Measurements from ENCODE around the gene ASB2. TPM values are rescaled to one million over a fixed set of nuclear protein-coding genes. Genes with fewer than 3 reads are reported as not detected.

The ASB2 gene
- total RNA-seq, 4 donors from 2014 or later, result 0.60 to 2.1 (median 1.8) TPM; not detected in 1

DNA sequence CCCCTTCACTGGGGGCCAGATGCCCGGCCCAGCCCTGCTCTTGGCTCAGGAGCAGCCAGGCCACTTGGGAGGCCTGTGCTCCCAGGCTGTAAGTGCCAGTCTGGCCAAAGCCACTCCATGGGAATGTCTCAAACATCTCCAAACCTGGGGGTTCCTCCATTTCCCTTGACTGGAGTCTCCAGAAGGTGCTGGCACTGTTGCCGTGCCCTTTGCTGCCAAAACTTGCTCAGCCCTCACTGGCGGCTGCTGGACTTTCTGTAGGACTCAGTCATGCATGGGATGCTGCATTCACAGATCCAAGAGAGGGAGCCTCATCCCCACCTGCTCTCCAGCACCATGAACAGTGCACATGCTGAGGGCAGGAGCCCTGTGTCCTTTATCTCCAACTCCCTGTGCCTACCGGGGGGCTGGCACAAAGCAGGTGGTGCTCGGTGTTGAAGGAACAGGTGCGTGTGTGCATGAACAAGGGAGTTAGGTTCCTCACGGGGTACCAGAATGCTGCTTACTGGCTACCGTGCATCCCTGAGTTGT is 40.1 kb upstream of the ASB2 start:
- Histone ChIP-seq H3K27ac (no peak overlapping the region), H3K4me3 (no peak overlapping the region), H3K27me3 (no peaks in the 10 kb centered on the region), H3K9me3 (no peaks in the 10 kb centered on the region), H3K36me3 (no peaks in the 10 kb centered on the region), H3K4me1 (no peaks in the 10 kb centered on the region)
- TF ChIP-seq POLR2A (IDR thresholded peaks at IDR 0.05), result no peak
- TF ChIP-seq, protein P1, sequence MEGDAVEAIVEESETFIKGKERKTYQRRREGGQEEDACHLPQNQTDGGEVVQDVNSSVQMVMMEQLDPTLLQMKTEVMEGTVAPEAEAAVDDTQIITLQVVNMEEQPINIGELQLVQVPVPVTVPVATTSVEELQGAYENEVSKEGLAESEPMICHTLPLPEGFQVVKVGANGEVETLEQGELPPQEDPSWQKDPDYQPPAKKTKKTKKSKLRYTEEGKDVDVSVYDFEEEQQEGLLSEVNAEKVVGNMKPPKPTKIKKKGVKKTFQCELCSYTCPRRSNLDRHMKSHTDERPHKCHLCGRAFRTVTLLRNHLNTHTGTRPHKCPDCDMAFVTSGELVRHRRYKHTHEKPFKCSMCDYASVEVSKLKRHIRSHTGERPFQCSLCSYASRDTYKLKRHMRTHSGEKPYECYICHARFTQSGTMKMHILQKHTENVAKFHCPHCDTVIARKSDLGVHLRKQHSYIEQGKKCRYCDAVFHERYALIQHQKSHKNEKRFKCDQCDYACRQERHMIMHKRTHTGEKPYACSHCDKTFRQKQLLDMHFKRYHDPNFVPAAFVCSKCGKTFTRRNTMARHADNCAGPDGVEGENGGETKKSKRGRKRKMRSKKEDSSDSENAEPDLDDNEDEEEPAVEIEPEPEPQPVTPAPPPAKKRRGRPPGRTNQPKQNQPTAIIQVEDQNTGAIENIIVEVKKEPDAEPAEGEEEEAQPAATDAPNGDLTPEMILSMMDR (IDR thresholded peaks at IDR 0.05), result no peak
- TF ChIP-seq EP300 (IDR thresholded peaks at IDR 0.05), result no peak
- 84 to 88% methylated on average over 7 of the region's 8 CpGs for WGBS, 2 donors
- no peak for DNase-seq (ENCODE audit: low spot score in 2 of 2)

DNA sequence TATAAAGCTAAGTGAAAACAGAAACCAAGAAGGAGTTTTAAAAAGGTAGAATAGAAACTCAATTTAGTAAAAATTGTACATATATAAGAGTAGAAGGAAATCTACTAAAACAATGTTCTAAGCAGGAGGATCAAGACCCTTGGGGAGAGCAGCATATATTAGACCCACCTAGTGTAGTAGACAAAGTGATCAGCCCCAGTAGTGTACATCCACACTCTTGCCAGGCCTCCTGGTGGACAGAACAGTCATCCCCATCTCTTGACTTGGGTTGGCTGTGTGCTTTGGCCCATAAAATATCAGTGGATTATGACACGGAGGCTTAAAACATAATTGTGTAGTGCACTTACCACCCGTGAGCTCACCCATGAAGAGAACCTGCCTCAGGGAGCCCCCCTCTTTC is 38.9 kb upstream of the ASB2 start:
- TF ChIP-seq, protein P1 (IDR thresholded peaks at IDR 0.05), result no peak
- no peak for DNase-seq (ENCODE audit: low spot score in 2 of 2)
- no peaks in the 10 kb centered on the region for H3K4me1 ChIP-seq
- H3K27me3 ChIP-seq, result no peaks in the 10 kb centered on the region
- WGBS, 2 donors, result 65 to 85% methylated on average over 2 of the region's 2 CpGs
- no peak overlapping the region for H3K4me3 ChIP-seq
- H3K36me3 ChIP-seq, result no peaks in the 10 kb centered on the region
- no peak overlapping the region for H3K27ac ChIP-seq
- H3K9me3 ChIP-seq, result no peaks in the 10 kb centered on the region

DNA sequence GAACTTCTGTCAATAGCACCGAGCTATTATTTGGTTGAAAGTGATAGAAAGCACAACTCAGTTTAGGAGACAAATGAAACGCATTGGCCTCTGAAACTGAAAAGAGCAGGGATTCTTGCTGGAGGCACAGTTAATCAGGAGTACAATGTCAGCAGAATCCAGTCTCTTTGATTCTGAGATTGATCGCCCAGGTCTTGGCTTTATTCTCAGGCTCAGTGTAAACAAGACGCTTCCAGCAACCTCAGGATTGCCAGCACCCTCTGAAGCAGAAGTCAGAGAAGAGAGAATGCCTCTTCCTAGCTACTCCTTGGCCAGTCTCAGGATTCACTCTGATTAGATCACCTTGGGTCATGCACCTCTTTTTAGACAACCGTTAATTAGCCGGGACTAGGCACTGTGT is 38.0 kb upstream of the ASB2 start:
- TF ChIP-seq, protein P1 (IDR thresholded peaks at IDR 0.05), result no peak
- TF ChIP-seq POLR2A (IDR thresholded peaks at IDR 0.05) (no peak), EP300 (IDR thresholded peaks at IDR 0.05) (no peak)
- Histone ChIP-seq H3K36me3 (no peaks in the 10 kb centered on the region), H3K4me1 (no peaks in the 10 kb centered on the region), H3K9me3 (no peaks in the 10 kb centered on the region), H3K27me3 (no peaks in the 10 kb centered on the region), H3K4me3 (no peak overlapping the region), H3K27ac (no peak overlapping the region)
- DNase-seq (ENCODE audit: low spot score in 2 of 2), result no peak
- 73 to 78% methylated on average over 6 of the region's 6 CpGs for WGBS, 2 donors

DNA sequence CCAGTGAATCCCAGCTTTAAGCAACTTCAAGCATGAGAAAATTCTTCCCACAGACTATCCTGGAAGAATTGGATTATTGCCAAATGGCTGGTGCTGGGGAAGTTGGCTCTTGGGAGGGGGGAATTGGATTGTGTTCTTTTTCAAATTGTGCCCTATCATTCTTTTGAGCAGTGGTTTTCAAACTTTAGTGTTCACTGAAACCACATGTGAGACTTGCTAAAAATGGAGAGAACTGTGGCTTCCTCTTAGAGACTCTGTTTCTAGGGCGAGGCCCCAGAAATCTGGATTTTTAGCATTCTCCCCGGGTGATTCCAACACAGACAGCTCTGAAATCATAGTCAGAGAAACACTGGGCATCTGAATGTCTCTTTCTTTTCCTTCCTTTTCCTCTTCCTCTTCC is 35.4 kb upstream of the ASB2 start:
- no peaks in the 10 kb centered on the region for H3K27me3 ChIP-seq
- DNase-seq (ENCODE audit: low spot score in 2 of 2), result no peak
- TF ChIP-seq, protein P1 (IDR thresholded peaks at IDR 0.05), result no peak
- TF ChIP-seq POLR2A (IDR thresholded peaks at IDR 0.05) (no peak), EP300 (IDR thresholded peaks at IDR 0.05) (no peak)
- H3K4me1 ChIP-seq, result no peaks in the 10 kb centered on the region
- H3K9me3 ChIP-seq, result no peaks in the 10 kb centered on the region
- WGBS, 2 donors, result 25 to 36% methylated on average over 2 of the region's 2 CpGs
- H3K36me3 ChIP-seq, result no peaks in the 10 kb centered on the region
- no peak overlapping the region for H3K4me3 ChIP-seq
- H3K27ac ChIP-seq, result no peak overlapping the region

DNA sequence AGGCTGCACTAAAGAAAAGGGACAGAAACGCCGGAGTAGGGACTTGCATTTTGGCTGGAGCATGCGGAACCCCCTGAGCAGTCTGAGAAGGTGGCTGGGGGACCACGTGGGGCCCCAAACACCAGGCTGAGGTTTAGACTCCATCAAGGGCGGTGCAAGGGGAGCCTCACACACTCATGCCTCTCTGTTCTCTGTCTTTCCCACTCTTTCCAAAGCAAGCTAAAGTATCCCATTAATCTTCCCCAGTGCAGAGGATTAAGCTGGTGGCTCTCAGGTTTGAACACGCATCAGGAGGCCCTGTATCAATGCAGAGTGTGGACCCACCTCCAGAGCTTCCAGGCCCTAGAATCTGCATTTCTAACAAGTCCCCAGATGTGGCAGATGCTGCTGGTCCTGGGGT is 34.3 kb upstream of the ASB2 start:
- Histone ChIP-seq H3K27ac (no peak overlapping the region), H3K27me3 (no peaks in the 10 kb centered on the region), H3K4me1 (no peaks in the 10 kb centered on the region), H3K4me3 (no peak overlapping the region), H3K9me3 (no peaks in the 10 kb centered on the region), H3K36me3 (no peaks in the 10 kb centered on the region)
- 89 to 94% methylated on average over 6 of the region's 6 CpGs for WGBS, 2 donors
- TF ChIP-seq, protein P1 (IDR thresholded peaks at IDR 0.05), result no peak
- TF ChIP-seq EP300 (IDR thresholded peaks at IDR 0.05) (no peak), POLR2A (IDR thresholded peaks at IDR 0.05) (no peak)
- DNase-seq (ENCODE audit: low spot score in 2 of 2), result no peak
